ENCODE data around the gene PADI1. TPM values are rescaled to one million over a fixed set of nuclear protein-coding genes. Genes with fewer than 3 reads are reported as not detected.

PADI1 gene
- total and polyA plus RNA-seq, 8 donors: 0.37 to 98.2 TPM; not detected in 6

DNA sequence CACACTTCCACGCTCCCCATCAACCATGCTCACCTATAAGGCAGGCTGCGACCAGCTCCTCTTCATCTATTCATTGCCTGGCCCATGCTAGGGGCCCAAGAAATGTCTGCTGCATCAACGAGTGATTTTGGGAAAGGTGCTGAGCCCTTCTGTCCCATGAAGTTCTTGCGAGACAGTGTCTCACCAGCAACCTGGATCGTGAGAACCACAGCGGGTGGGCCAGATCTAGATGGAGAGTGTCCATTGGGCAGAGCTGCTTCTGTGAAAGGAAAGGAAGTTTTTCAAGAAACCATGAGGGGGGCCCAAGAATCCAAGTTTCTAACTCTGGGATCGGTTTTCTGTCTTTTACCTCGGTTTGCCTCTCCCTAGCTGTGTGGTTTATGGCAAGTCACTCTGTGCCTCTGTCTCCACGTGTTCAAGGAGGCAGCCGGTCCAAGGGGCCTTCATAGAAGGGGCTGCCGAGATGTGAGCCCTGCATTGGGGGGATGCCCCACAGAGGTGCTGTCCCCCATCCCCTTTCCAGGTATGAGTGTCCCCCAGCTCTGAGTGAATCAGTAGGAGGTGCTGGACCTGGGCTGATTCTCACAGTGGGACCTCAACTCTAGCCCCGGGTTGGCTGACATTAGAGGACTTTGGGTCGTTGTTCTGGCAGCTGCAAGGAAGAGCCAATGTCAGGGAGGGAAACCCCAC is 8.3 kb upstream of the PADI1 start:
- intact Hi-C loops (cut with DNase I; ENCODE audit: low total_unique reads): no loop called here
- TF ChIP-seq EP300 (IDR thresholded peaks at IDR 0.05) (no peak), POLR2A (IDR thresholded peaks at IDR 0.05) (no peak), CTCF (IDR thresholded peaks at IDR 0.05) (no peak), POLR2AphosphoS5 (IDR thresholded peaks at IDR 0.05) (no peak)
- no peak overlapping the region for H3K4me3 ChIP-seq
- H3K27ac ChIP-seq: no peak overlapping the region
- H3K9me3 ChIP-seq: no peaks in the 10 kb centered on the region
- peaks cover 0 to 27% (median 0%) of the 10 kb centered on the region in 3 donors for H3K27me3 ChIP-seq
- H3K36me3 ChIP-seq: no peaks in the 10 kb centered on the region
- DNase-seq: peak; percentile 0 to 7
- WGBS, 5 donors: 81 to 90% (median 87%) methylated on average over 13 of the region's 13 CpGs
- H3K4me1 ChIP-seq: no peaks in the 10 kb centered on the region

DNA sequence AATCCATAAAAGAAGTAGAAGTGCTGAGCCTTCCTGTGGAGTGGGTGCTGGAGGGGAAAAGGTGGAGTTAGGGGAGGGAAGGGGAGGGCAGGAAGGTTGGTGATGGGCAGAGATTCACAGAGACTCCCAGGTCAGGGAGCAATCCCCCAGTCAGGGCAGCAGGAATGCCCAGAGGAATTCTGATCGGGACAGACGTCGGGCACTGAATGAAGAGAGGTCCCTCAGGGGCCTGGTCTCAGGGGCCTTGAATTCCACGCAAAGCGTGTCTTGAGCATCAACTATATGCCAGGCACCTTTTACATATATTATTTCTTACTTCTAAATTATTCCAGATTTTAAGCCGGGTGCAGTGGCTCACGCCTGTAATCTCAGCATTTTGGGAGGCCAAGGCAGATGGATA is 7.2 kb upstream of the PADI1 start:
- no peak for DNase-seq
- Histone ChIP-seq H3K27me3 (peaks cover 0 to 27% (median 0%) of the 10 kb centered on the region in 3 donors), H3K27ac (no peak overlapping the region), H3K9me3 (no peaks in the 10 kb centered on the region), H3K36me3 (no peaks in the 10 kb centered on the region), H3K4me1 (no peaks in the 10 kb centered on the region), H3K4me3 (no peak overlapping the region)
- WGBS, 5 donors: 90 to 95% (median 94%) methylated on average over 7 of the region's 7 CpGs
- TF ChIP-seq POLR2AphosphoS5 (IDR thresholded peaks at IDR 0.05) (no peak), EP300 (IDR thresholded peaks at IDR 0.05) (no peak), CTCF (IDR thresholded peaks at IDR 0.05) (no peak), POLR2A (IDR thresholded peaks at IDR 0.05) (no peak)
- intact Hi-C loops (cut with DNase I; ENCODE audit: low total_unique reads): no loop called here

DNA sequence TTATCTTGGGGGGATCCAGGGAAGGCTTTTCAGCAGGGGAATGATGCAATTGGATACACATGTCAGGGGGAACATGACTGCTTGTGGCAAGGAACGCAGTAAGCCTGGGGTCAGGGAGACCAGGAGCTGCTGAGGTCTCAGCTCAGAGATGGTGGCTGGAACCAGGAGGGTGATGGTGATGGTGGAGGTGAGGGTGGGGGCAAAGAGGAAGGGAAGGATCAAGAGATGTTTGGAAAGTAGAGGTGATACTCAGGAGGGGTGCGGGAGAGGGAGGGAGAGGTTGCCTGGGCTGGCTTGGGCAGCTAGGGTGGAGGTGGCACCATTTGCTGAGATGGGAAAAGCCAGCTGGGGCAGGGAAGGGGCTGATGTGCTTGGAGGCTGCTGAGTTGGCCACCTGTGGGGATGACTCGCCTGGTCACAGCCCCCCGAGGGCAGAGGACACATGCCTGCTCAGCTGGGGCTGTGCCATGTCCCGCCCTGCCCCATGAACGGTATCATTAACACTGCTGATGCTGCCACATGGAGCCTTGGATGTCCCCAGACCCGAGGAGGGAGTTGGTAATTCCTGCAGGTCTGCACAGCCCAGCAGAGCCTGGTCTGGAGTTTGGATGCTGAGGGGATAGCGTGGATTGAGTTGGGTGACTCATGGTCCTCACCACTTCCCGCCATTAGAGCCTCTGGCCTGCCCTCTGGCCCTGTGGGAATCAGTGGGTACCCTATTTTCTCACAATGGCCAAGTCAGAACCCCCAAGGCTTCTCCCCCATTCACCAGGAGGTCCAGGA is 6.3 kb upstream of the PADI1 start:
- Histone ChIP-seq H3K9me3 (no peaks in the 10 kb centered on the region), H3K27ac (no peak overlapping the region), H3K4me1 (no peaks in the 10 kb centered on the region), H3K36me3 (no peaks in the 10 kb centered on the region), H3K27me3 (peaks cover 0 to 20% (median 0%) of the 10 kb centered on the region in 3 donors), H3K4me3 (no peak overlapping the region)
- intact Hi-C loops (cut with DNase I; ENCODE audit: low total_unique reads): no loop called here
- DNase-seq: peak in 1 of 2 donors; percentile 0
- TF ChIP-seq POLR2A (IDR thresholded peaks at IDR 0.05): no peak
- TF ChIP-seq POLR2AphosphoS5 (IDR thresholded peaks at IDR 0.05): no peak
- no peak for TF ChIP-seq EP300 (IDR thresholded peaks at IDR 0.05)
- no peak for TF ChIP-seq CTCF (IDR thresholded peaks at IDR 0.05)
- 71 to 84% (median 80%) methylated on average over 7 to 9 of the region's 9 CpGs for WGBS, 5 donors

- intact Hi-C loops (cut with DNase I; ENCODE audit: low total_unique reads): no loop called here
- no peak for DNase-seq
- WGBS, 5 donors: 74 to 85% (median 82%) methylated on average over 4 to 9 of the region's 9 CpGs
These were observed 5.5 kb upstream of the PADI1 start for GRCh38 chr1:17199267-17200044.

More at GRCh38 chr1:17199267-17200044, 5.5 kb upstream of the PADI1 start:
- Histone ChIP-seq H3K27ac (no peak overlapping the region), H3K9me3 (no peaks in the 10 kb centered on the region), H3K4me3 (no peak overlapping the region), H3K36me3 (no peaks in the 10 kb centered on the region), H3K4me1 (no peaks in the 10 kb centered on the region), H3K27me3 (peaks cover 0 to 15% (median 0%) of the 10 kb centered on the region in 3 donors)
- no peak for TF ChIP-seq EP300 (IDR thresholded peaks at IDR 0.05)
